Mucosa of descending colon (tissue), 3 donors: Measurements from ENCODE around the gene DSCAM. TPM values are rescaled to one million over a fixed set of nuclear protein-coding genes. Genes with fewer than 3 reads are reported as not detected.
"Not testable (repeated sequence)": the region's sequence is repeated elsewhere in the genome, so short reads cannot be mapped to it uniquely, and the experiment has no call there.

ENCODE experiments used
- ATAC-seq: fragments of 200-7000 bp; cut with Tn5 transposase; one replicate; pipeline ENCODE4 v1.9.1; 2020; ENCODE audit warnings: mild to moderate bottlenecking, moderate library complexity
- DNase-seq, 3 donors: peaks; one replicate each; pipeline ENCODE4 v3.0.0-alpha.2; 2020
- H3K36me3 ChIP-seq: fragments of 200-600 bp; one replicate; pipeline ENCODE4 v1.8.0; 2021; ENCODE audit warnings: low read depth, mild to moderate bottlenecking
- H3K4me1 ChIP-seq: fragments of 200-600 bp; one replicate; pipeline ENCODE4 v1.8.0; 2021; ENCODE audit warnings: low read depth, mild to moderate bottlenecking
- H3K4me3 ChIP-seq: fragments of 200-600 bp; one replicate; pipeline ENCODE4 v1.8.0; 2021; ENCODE audit warnings: mild to moderate bottlenecking
- H3K9me3 ChIP-seq: fragments of 200-600 bp; one replicate; pipeline ENCODE4 v1.8.0; 2021; ENCODE audit warnings: mild to moderate bottlenecking
- intact Hi-C, 2 donors: fragments of 100-400 bp; cut with DNase I in 1 of 2; cut with micrococcal nuclease in 1 of 2; formaldehyde crosslinking; loops; one replicate each; pipeline versions ENCODE4 v1.11.0 to v1.11.1; 2022; cut with DNase I, micrococcal nuclease
- total RNA-seq, 3 donors: library from RNA; stranded (reverse); fragmentation: NEBNext Ultra II Directional in 2 of 3; extraction: Animal tissue kit (Norgen Biotek cat#: 25700) in 2 of 3; gene quantifications; one replicate each; pipeline versions ENCODE4 v1.2.1 to v1.2.4, GENCODE V29; 2021 to 2023
- TF ChIP-seq, protein P1 (sequence below): fragments of 200-600 bp; IDR thresholded peaks from one replicate; pipeline ENCODE4 v1.8.0; 2022; ENCODE audit warnings: antibody characterized with exemption, mild to moderate bottlenecking
- donor health status: DM: no; HTN: no; CAD: no; lungs with moderate emphysema.
- donor health status: DM: no; HTN: no; CAD: no.
- donor health status: DM: no; HTN: yes; CAD: no.

DSCAM gene
- total RNA-seq, 3 donors from 2014 or later = 0.35 TPM; not detected in 2

- ATAC-seq (no peak), DNase-seq (no peak)
- intact Hi-C loops = no loop called here
- H3K4me1 ChIP-seq = no peaks in the 10 kb centered on the region
- TF ChIP-seq, protein P1, sequence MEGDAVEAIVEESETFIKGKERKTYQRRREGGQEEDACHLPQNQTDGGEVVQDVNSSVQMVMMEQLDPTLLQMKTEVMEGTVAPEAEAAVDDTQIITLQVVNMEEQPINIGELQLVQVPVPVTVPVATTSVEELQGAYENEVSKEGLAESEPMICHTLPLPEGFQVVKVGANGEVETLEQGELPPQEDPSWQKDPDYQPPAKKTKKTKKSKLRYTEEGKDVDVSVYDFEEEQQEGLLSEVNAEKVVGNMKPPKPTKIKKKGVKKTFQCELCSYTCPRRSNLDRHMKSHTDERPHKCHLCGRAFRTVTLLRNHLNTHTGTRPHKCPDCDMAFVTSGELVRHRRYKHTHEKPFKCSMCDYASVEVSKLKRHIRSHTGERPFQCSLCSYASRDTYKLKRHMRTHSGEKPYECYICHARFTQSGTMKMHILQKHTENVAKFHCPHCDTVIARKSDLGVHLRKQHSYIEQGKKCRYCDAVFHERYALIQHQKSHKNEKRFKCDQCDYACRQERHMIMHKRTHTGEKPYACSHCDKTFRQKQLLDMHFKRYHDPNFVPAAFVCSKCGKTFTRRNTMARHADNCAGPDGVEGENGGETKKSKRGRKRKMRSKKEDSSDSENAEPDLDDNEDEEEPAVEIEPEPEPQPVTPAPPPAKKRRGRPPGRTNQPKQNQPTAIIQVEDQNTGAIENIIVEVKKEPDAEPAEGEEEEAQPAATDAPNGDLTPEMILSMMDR = no peak
- H3K9me3 ChIP-seq = no peaks in the 10 kb centered on the region
- no peak overlapping the region for H3K4me3 ChIP-seq
- no peaks in the 10 kb centered on the region for H3K36me3 ChIP-seq
Measured at GRCh38 chr21:40041446-40041845, 805.5 kb downstream of the DSCAM start.

DNA sequence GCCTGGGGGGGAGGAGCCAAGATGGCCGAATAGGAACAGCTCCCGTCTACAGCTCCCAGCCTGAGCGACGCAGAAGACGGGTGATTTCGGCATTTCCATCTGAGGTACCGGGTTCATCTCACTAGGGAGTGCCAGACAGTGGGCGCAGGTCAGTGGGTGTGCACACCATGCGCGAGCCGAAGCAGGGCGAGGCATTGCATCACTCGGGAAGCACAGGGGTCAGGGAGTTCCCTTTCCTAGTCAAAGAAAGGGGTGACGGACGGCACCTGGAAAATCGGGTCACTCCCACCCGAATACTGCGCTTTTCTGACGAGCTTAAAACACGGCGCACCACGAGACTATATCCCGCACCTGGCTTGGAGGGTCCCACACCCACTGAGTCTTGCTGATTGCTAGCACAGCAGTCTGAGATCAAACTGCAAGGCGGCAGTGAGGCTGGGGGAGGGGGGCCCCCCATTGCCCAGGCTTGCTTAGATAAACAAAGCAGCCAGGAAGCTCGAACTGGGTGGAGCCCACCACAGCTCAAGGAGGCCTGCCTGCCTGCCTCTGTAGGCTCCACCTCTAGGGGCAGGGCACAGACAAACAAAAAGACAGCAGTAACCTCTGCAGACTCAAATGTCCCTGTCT is 813.7 kb downstream of the DSCAM start:
- intact Hi-C loops, H3K9me3 ChIP-seq, H3K4me1 ChIP-seq, H3K36me3 ChIP-seq, H3K4me3 ChIP-seq, ATAC-seq, DNase-seq: not testable (repeated sequence)

DNA sequence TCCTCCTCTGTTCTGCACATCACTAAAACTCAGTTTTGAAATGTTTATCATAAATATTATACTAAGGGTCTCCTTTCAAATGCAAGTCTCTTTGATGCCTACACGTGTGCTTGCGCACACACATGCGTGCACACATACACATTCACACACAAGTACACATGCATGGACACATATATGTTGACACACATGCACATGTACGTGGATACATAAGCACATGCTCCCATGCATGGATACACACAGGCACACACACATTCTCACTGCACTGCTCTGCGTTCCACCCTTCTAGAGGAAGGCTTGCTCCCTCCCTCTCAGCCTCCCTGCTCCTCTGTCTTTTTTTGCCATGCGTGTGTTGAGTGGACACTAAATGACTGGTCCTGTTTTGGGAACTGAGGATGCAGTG is 817.1 kb downstream of the DSCAM start:
- Histone ChIP-seq H3K9me3 (no peaks in the 10 kb centered on the region), H3K4me1 (no peaks in the 10 kb centered on the region), H3K4me3 (no peak overlapping the region), H3K36me3 (no peaks in the 10 kb centered on the region)
- intact Hi-C loops = no loop called here
- DNase-seq (no peak), ATAC-seq (no peak)
- TF ChIP-seq, protein P1 = no peak

DNA sequence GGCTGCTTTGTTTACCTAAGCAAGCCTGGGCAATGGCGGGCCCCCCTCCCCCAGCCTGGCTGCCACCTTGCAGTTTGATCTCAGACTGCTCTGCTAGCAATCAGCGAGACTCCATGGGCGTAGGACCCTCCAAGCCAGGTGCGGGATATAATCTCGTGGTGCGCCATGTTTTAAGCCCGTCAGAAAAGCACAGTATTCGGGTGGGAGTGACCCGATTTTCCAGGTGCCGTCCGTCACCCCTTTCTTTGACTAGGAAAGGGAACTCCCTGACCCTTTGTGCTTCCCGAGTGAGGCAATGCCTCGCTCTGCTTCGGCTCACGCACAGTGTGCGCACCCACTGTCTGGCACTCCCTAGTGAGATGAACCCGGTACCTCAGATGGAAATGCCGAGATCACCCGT is 818.6 kb downstream of the DSCAM start:
- intact Hi-C loops, H3K36me3 ChIP-seq, ATAC-seq, DNase-seq, H3K9me3 ChIP-seq, H3K4me1 ChIP-seq, H3K4me3 ChIP-seq: not testable (repeated sequence)

DNA sequence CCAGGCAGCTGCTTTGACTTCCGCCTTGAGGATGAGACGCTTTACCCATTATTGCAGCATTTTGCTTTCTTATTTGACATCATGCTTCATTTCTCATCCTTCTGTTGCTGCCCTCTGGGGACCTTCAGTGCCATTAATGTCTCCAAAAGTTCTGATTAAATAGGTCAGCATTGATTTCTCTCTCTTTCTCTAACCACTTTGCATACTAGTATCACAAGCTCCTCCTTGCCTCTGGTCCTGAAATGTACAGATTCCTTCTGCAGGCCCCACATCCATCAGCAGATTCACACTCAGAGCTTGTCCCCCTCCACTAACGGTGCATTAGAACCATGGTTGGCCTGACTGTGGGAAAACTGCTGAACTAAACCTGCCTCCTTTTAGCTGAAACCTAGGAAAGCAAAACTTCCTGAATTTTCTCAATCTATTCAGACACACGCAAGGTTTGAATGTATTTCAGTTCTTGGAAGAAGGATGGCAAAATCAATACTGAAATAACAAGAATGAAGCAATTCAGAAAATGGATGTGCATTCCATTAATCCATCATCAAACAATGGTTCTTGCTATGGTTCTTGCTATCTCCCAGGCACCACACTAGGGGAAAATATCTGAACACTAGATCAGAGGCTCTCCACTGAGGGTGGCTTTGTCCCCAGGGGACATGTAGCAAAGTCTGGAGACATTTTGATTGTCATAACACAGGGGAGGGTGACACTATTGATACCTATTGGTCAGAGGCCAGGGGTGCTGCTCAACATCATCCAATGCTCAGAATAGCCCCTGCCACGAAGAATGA is 825.2 kb downstream of the DSCAM start:
- intact Hi-C loops = no loop called here
- ATAC-seq = no peak
- H3K9me3 ChIP-seq = no peaks in the 10 kb centered on the region
- H3K4me3 ChIP-seq = no peak overlapping the region
- no peak for DNase-seq
- no peaks in the 10 kb centered on the region for H3K4me1 ChIP-seq
- TF ChIP-seq, protein P1 = no peak
- H3K36me3 ChIP-seq = no peaks in the 10 kb centered on the region

DNA sequence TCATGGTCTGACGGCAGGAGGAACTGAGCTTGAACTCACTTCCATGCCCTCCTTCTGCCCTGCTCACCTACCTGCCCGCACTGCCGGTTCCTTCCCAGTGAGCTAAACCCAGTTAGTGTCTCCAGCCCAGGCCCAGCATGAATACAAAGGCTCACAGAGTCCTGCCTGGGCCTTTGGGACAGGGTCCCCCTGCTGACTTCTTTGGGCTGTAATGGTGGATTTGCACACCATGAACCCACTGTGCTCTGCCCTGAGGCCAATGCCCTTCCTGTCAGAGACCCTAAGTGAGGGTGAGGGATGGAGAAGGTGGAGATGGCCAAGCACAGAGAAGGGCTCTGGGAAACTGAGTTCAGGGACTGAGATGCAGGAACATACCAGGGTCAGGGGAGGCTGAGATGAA is 826.3 kb downstream of the DSCAM start:
- Histone ChIP-seq H3K36me3 (no peaks in the 10 kb centered on the region), H3K4me1 (no peaks in the 10 kb centered on the region), H3K4me3 (no peak overlapping the region), H3K9me3 (no peaks in the 10 kb centered on the region)
- ATAC-seq (no peak), DNase-seq (no peak)
- TF ChIP-seq, protein P1 = no peak
- intact Hi-C loops = no loop called here
